WI38 (cell line): Measurements from ENCODE around the gene CXCR3.

Source experiments
- H3K4me3 ChIP-seq: 2 replicates; pipeline ENCODE4 v1.5.1; 2011; ENCODE audit warnings: low read depth, mild to moderate bottlenecking, control low read depth, low read length
- CTCF ChIP-seq: IDR thresholded peaks from 2 replicates; pipeline ENCODE4 v1.5.1; 2012; ENCODE audit warnings: low read depth, mild to moderate bottlenecking, control low read depth, low read length

CXCR3 gene

GRCh38 chrX:71622576-71623450, 4.5 kb upstream of the CXCR3 start:
- no peak overlapping the region for H3K4me3 ChIP-seq
- TF ChIP-seq CTCF = peak; percentile 8; the same call in 1 of the 2 replicates

- no peak overlapping the region for H3K4me3 ChIP-seq
- TF ChIP-seq CTCF = no peak
These were observed 3.8 kb upstream of the CXCR3 start for GRCh38 chrX:71622032-71622575.

- TF ChIP-seq CTCF = no peak
- H3K4me3 ChIP-seq = no peak overlapping the region
These were observed 3.3 kb upstream of the CXCR3 start for GRCh38 chrX:71621603-71622002.

- no peak for TF ChIP-seq CTCF
These were observed 1.7 kb upstream of the CXCR3 start for GRCh38 chrX:71619986-71620385.

GRCh38 chrX:71619193-71619592, 882 bp upstream of the CXCR3 start:
- H3K4me3 ChIP-seq = no peak overlapping the region
- TF ChIP-seq CTCF = no peak

More at GRCh38 chrX:71619986-71620385, 1.7 kb upstream of the CXCR3 start:
- H3K4me3 ChIP-seq = no peak overlapping the region

- no peak overlapping the region for H3K4me3 ChIP-seq
- no peak for TF ChIP-seq CTCF
These were observed 476 bp upstream of the CXCR3 start for GRCh38 chrX:71618787-71619186.

GRCh38 chrX:71617742-71618141, 569 bp downstream of the CXCR3 start:
- no peak for TF ChIP-seq CTCF
- H3K4me3 ChIP-seq = no peak overlapping the region
